ENCODE results near the gene PNMA3.
"Not testable (repeated sequence)": the region's sequence is repeated elsewhere in the genome, so short reads cannot be mapped to it uniquely, and the experiment has no call there.

The PNMA3 gene, protein sequence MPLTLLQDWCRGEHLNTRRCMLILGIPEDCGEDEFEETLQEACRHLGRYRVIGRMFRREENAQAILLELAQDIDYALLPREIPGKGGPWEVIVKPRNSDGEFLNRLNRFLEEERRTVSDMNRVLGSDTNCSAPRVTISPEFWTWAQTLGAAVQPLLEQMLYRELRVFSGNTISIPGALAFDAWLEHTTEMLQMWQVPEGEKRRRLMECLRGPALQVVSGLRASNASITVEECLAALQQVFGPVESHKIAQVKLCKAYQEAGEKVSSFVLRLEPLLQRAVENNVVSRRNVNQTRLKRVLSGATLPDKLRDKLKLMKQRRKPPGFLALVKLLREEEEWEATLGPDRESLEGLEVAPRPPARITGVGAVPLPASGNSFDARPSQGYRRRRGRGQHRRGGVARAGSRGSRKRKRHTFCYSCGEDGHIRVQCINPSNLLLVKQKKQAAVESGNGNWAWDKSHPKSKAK

GRCh38 chrX:153055871-153056749 lies at the start of gene PNMA3:
TSS of gene PNMA3 (plus strand) at chrX:153056470. CDS start at chrX:153057056, 586 bp downstream.
- no peak for DNase-seq (ENCODE audit: insufficient read length, low spot score)
- no peak for FAIRE-seq

DNA sequence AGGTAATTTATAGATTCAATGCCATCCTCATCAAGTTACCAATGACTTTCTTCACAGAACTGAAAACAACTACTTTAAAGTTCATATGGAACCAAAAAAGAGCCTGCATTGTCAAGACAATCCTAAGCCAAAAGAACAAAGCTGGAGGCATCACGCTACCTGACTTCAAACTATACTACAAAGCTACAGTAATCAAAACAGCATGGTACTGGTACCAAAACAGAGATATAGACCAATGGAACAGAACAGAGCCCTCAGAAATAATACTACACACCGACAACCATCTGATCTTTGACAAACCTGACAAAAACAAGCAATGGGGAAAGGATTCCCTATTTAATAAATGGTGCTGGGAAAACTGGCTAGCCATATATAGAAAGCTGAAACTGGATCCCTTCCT lies 39.1 kb upstream of the PNMA3 start:
- FAIRE-seq; DNase-seq (ENCODE audit: insufficient read length, low spot score): not testable (repeated sequence)

DNA sequence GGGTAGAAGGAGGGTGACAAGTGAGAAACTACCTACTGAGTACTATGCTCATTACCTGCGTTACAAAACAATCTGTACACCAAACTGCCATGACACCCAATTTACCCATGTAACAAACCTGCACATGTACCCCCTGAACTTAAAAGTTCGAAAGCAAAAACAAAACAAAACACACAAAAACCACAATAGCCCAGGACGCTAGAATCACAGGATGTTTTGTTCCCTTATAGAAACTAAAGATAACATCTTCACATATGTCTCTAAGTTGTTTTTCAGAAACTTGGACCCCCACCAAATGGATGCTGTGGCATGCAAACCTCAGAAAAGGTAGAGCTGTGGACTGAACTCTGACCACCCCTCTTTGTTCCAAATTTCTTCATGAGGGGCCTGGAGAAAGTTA lies 37.1 kb upstream of the PNMA3 start:
- FAIRE-seq (no peak), DNase-seq (ENCODE audit: insufficient read length, low spot score) (no peak)

DNA sequence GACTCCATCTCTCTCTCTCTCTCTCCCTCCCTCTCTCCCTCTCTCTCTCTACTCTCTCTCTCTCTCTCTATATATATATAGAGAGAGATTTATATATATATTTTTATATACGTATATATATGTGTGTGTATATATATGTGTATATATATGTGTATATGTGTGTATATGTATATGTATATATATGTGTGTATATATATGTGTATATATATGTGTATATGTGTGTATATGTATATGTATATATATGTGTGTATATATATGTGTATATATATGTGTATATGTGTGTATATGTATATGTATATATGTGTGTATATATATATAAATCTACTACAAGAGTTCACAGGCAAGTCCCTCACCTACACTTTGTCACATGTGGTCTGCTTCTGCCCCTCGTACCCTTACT lies 29.8 kb upstream of the PNMA3 start:
- not testable (repeated sequence) for DNase-seq (ENCODE audit: insufficient read length, low spot score); FAIRE-seq

- DNase-seq (ENCODE audit: insufficient read length, low spot score); FAIRE-seq: not testable (repeated sequence)
These were observed 27.8 kb upstream of the PNMA3 start for GRCh38 chrX:153028487-153028886.

- DNase-seq (ENCODE audit: insufficient read length, low spot score) (no peak), FAIRE-seq (no peak)
These were observed 27.1 kb upstream of the PNMA3 start for GRCh38 chrX:153029162-153029561.

DNA sequence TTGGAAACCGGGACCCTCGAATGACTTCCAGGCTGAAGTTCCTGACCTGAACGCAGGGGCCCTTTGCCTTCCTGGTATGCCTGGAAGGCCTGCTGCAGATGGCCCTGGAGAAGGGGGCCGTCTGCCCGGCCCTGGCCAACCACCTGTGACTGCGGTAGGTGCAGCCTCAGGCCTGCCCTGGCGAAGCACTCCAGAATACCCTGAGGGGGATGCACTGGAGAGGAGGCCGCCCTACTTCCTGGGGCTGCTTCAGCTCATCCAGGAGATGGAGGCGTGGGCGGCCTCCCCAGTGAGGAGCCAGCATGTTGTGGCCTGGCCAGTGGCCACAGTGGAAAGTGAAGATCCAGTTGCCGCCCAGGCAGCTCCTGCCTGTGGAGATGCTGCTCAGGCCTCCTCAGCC lies 26.4 kb upstream of the PNMA3 start:
- DNase-seq (ENCODE audit: insufficient read length, low spot score) (no peak), FAIRE-seq (no peak)

GRCh38 chrX:153030801-153031200 lies 25.5 kb upstream of the PNMA3 start:
- FAIRE-seq, result no peak
- DNase-seq (ENCODE audit: insufficient read length, low spot score), result no peak

DNA sequence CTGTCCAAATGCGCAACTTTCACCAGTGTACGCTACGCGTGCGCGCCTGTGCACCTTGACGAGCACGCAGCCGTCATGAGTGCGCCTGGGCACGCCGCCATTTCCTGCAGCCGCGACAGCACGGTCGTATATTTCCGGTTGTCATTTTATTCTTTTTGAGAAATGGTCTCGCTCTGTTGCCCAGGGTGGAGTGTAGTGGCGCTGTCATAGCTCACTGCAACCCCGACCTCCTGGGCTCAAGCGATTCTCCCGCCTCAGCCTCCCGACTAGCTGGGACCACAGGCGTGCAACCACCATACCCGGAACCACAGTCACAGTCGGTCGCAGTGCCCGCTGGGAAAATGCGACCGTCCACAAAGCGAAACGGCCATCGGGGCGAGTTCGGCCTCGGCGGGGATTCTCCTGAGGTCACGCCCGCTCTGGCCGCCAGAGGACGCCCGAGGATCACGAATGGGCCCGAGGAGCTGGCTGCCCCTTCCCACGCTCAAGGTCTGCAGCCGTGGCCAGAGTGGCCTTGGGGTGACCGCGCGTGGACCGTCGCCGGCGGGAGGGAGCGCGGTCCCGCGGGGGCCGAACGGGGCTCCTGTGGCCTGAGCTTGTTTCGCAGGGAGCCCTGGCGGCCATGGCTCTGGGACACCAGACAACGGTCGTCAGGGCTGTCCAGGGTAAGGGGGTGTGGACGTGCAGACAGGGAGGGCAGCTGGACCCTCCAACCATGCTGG lies 23.7 kb upstream of the PNMA3 start:
- FAIRE-seq (peak; percentile 86), DNase-seq (ENCODE audit: insufficient read length, low spot score) (peak; percentile 68)

DNA sequence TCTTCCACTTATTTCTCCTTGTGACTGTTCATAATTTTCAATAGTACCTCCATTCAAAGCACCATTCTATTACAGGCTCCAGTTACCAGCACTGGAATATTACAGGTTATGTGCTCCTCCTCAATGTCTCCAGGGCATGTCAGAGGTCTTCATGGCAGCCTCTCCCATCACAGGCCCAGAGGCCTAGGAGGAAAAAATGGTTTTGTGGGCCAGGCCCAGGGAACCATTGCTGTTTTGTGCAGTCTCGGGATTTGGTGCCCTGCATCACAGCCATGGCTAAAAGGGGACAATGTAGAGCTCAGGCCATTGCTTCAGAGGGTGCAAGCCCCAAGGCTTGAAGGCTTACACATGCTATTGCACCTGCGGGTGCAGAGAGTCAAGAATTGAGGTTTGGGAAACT lies 7.2 kb upstream of the PNMA3 start:
- FAIRE-seq (no peak), DNase-seq (ENCODE audit: insufficient read length, low spot score) (no peak)

DNA sequence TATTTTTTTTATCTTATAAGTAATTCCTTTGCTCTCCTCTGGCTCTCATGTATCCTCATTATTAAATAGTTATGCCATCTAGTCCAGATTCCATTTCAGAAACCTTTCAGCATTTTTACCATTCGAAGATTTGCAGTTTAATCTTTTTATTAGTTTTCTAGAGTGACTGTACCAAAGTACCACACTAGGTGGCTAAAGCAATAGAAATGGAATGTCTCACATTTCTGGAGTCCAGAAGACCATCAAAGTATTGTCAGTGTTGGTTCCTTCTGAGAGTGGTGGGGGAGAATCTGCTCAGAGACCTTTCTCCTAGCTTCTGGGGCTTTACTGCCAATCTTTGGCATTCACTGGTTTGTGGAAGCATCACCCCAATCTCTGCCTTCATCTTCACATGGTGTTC lies 3.7 kb upstream of the PNMA3 start:
- DNase-seq (ENCODE audit: insufficient read length, low spot score) (no peak), FAIRE-seq (no peak)

GRCh38 chrX:153057281-153057680 lies 1.0 kb downstream of the PNMA3 start:
- no peak for DNase-seq (ENCODE audit: insufficient read length, low spot score)
- FAIRE-seq, result no peak

DNA sequence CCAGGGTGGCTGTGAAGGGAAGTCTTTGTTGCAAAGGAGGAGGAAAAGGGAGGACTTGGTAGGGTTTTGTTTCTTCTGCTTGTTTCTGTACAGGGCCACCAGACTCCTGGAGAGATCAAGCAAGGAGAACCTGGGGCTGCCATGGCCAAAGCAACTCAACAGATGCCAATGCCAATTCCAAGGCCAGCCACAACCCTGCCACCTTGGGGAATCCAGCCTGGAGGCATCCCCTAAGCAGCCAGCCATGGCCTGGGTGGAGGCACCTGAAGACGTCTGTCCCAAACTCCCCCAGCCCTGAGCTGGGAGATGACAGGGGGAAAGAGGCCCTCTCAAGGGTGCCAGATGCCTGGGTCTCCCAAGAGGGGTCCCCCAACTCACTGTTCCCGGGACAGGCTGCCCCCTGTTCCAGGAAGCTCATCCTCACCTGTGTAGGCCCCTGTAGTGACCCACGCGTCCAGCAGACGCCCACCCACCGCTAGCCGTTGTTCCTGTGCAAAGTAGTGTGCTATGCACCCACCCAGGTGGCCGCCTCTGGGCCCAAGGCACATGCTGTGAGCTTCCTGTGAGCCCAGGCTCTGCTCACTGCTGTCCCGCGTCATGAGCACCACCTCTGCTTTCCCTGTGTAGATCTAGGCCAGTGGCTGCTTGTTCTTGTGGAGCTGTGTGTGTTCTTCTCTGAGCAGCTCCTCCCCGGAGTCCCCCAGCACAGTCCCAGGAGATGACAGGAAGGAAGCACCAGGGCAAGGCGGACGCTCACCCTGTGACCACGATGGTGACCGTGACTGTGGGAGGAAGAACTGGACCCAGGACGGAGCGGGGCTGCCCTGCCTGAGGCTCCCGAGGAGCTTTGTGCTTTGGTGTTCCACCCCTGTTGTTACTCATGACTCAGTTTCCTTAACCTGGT lies 3.2 kb downstream of the PNMA3 start:
- FAIRE-seq (no peak), DNase-seq (ENCODE audit: insufficient read length, low spot score) (no peak)

GRCh38 chrX:153060095-153060445 lies 3.8 kb downstream of the PNMA3 start:
- FAIRE-seq (no peak), DNase-seq (ENCODE audit: insufficient read length, low spot score) (no peak)

DNA sequence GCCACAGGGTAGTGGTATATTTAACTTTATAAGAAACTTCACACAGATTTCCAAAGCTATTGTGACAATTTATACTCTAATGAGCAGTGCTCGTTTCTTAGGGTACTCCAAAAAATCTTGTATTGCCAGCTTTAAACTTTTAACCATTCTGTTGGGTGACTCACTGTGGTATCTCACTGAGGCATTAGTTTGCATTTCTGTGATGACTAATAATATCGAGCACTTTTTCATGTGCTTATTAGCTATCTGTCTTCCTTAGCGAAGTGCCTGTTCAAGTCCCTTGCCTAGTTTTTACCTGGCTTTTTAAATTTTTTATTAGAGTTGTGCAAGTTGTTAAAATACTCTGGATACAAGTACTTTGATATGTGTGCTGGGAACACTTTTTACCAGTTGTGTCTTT lies 5.5 kb downstream of the PNMA3 start:
- DNase-seq (ENCODE audit: insufficient read length, low spot score), result no peak
- no peak for FAIRE-seq

- no peak for FAIRE-seq
- DNase-seq (ENCODE audit: insufficient read length, low spot score), result no peak
These were observed 7.0 kb downstream of the PNMA3 start for GRCh38 chrX:153063315-153063714.

GRCh38 chrX:153064061-153064460 lies 7.8 kb downstream of the PNMA3 start:
- FAIRE-seq, result no peak
- DNase-seq (ENCODE audit: insufficient read length, low spot score), result no peak

GRCh38 chrX:153065389-153065788 lies 9.1 kb downstream of the PNMA3 start:
- DNase-seq (ENCODE audit: insufficient read length, low spot score), result no peak
- no peak for FAIRE-seq

- DNase-seq (ENCODE audit: insufficient read length, low spot score); FAIRE-seq: not testable (repeated sequence)
These were observed 10.1 kb downstream of the PNMA3 start for GRCh38 chrX:153066402-153066801.
